Measurements from ENCODE around the gene GGT6. TPM values are rescaled to one million over a fixed set of nuclear protein-coding genes. Genes with fewer than 3 reads are reported as not detected.

Gene GGT6
- total RNA-seq, 2 experiments from 2014 or later: not detected

GRCh38 chr17:4565209-4566141 is 5.1 kb upstream of the GGT6 start:
- intact Hi-C loops (cut with micrococcal nuclease): loop anchor here (1.0 to 10.0 kb wide), 5 partner anchors 61 to 337 kb away; partner anchors contain the start of genes CHRNE, GLTPD2 and VMO1
- Mint-ChIP-seq H3K36me3 (ENCODE audit: low read depth) (no peaks in the 10 kb centered on the region), H3K9me3 (no peaks in the 10 kb centered on the region), H3K4me1 (ENCODE audit: low read depth) (peaks cover 31% of the 10 kb centered on the region), H3K27ac (no peak overlapping the region), H3K27me3 (ENCODE audit: low read depth) (no peaks in the 10 kb centered on the region), H3K4me3 (no peak overlapping the region)
- peak; percentile 76 for DNase-seq
- CTCF ChIA-PET: interaction anchor here (0.6 to 4.7 kb wide), 19 partner anchors 8 to 422 kb away, joined by 3 to 101 read pairs (median 4); partner anchors contain the start of genes C17orf107, CYB5D2 and MYBBP1A

GRCh38 chr17:4562015-4562969 is 1.9 kb upstream of the GGT6 start:
- CTCF ChIA-PET: interaction anchor here (0.5 to 1.8 kb wide), 2 partner anchors 63 to 476 kb away, joined by 3 to 4 read pairs; no protein-coding TSS in a partner anchor
- H3K27ac Mint-ChIP-seq: no peak overlapping the region
- H3K4me1 Mint-ChIP-seq (ENCODE audit: low read depth): peaks cover 31% of the 10 kb centered on the region
- intact Hi-C loops (cut with micrococcal nuclease): loop anchor here (5.0 to 10.0 kb wide), 2 partner anchors 195 to 223 kb away; partner anchors contain the start of genes GLTPD2, UBE2G1 and VMO1
- DNase-seq: no peak
- no peaks in the 10 kb centered on the region for H3K9me3 Mint-ChIP-seq
- no peaks in the 10 kb centered on the region for H3K27me3 Mint-ChIP-seq (ENCODE audit: low read depth)
- no peak overlapping the region for H3K4me3 Mint-ChIP-seq
- H3K36me3 Mint-ChIP-seq (ENCODE audit: low read depth): no peaks in the 10 kb centered on the region

GRCh38 chr17:4560837-4561256 is 470 bp upstream of the GGT6 start:
- Mint-ChIP-seq H3K4me3 (no peak overlapping the region), H3K4me1 (ENCODE audit: low read depth) (peaks cover 35% of the 10 kb centered on the region), H3K36me3 (ENCODE audit: low read depth) (no peaks in the 10 kb centered on the region), H3K27me3 (ENCODE audit: low read depth) (no peaks in the 10 kb centered on the region), H3K9me3 (no peaks in the 10 kb centered on the region), H3K27ac (no peak overlapping the region)
- CTCF ChIA-PET: no interaction called here
- no peak for DNase-seq
- intact Hi-C loops (cut with micrococcal nuclease): loop anchor here (5.0 to 10.0 kb wide), 2 partner anchors 194 to 224 kb away; partner anchors contain the start of genes GLTPD2, UBE2G1 and VMO1

GRCh38 chr17:4559966-4560365 is 411 bp downstream of the GGT6 start:
- no peak for DNase-seq
- Mint-ChIP-seq H3K4me1 (ENCODE audit: low read depth) (peaks cover 35% of the 10 kb centered on the region), H3K9me3 (no peaks in the 10 kb centered on the region), H3K36me3 (ENCODE audit: low read depth) (peaks cover 1% of the 10 kb centered on the region), H3K4me3 (no peak overlapping the region), H3K27me3 (ENCODE audit: low read depth) (no peaks in the 10 kb centered on the region), H3K27ac (no peak overlapping the region)
- intact Hi-C loops (cut with micrococcal nuclease): loop anchor here (5.0 to 10.0 kb wide), 2 partner anchors 193 to 225 kb away; partner anchors contain the start of genes GLTPD2, UBE2G1 and VMO1
- CTCF ChIA-PET: no interaction called here

GRCh38 chr17:4559139-4559791 is 1.1 kb downstream of the GGT6 start:
- CTCF ChIA-PET: no interaction called here
- Mint-ChIP-seq H3K27me3 (ENCODE audit: low read depth) (no peaks in the 10 kb centered on the region), H3K4me1 (ENCODE audit: low read depth) (peaks cover 39% of the 10 kb centered on the region), H3K36me3 (ENCODE audit: low read depth) (peaks cover 5% of the 10 kb centered on the region), H3K4me3 (no peak overlapping the region), H3K9me3 (no peaks in the 10 kb centered on the region), H3K27ac (no peak overlapping the region)
- intact Hi-C loops (cut with micrococcal nuclease): no loop called here
- DNase-seq: no peak

- no peaks in the 10 kb centered on the region for H3K27me3 Mint-ChIP-seq (ENCODE audit: low read depth)
- no peak overlapping the region for H3K4me3 Mint-ChIP-seq
- no peak for DNase-seq
- peaks cover 11% of the 10 kb centered on the region for H3K36me3 Mint-ChIP-seq (ENCODE audit: low read depth)
- intact Hi-C loops (cut with micrococcal nuclease): no loop called here
- CTCF ChIA-PET: interaction anchor here (1.4 kb wide), 1 partner anchor 9 kb away, joined by 3 read pairs; no protein-coding TSS in a partner anchor
- no peaks in the 10 kb centered on the region for H3K9me3 Mint-ChIP-seq
- no peak overlapping the region for H3K27ac Mint-ChIP-seq
- peaks cover 42% of the 10 kb centered on the region for H3K4me1 Mint-ChIP-seq (ENCODE audit: low read depth)
Observed at GRCh38 chr17:4558347-4558971, 1.9 kb downstream of the GGT6 start.

- peaks cover 11% of the 10 kb centered on the region for H3K36me3 Mint-ChIP-seq (ENCODE audit: low read depth)
- H3K27ac Mint-ChIP-seq: no peak overlapping the region
- DNase-seq: no peak
- intact Hi-C loops (cut with micrococcal nuclease): no loop called here
- H3K9me3 Mint-ChIP-seq: no peaks in the 10 kb centered on the region
- H3K4me3 Mint-ChIP-seq: no peak overlapping the region
- H3K4me1 Mint-ChIP-seq (ENCODE audit: low read depth): peaks cover 35% of the 10 kb centered on the region
- CTCF ChIA-PET: interaction anchor here (0.7 to 6.9 kb wide), 5 partner anchors 8 to 232 kb away, joined by 3 to 45 read pairs (median 3); no protein-coding TSS in a partner anchor
- H3K27me3 Mint-ChIP-seq (ENCODE audit: low read depth): no peaks in the 10 kb centered on the region
Observed at GRCh38 chr17:4557626-4558346, 2.6 kb downstream of the GGT6 start.

GRCh38 chr17:4556996-4557395 is 3.4 kb downstream of the GGT6 start:
- peaks cover 27% of the 10 kb centered on the region for H3K4me1 Mint-ChIP-seq (ENCODE audit: low read depth)
- DNase-seq: no peak
- H3K36me3 Mint-ChIP-seq (ENCODE audit: low read depth): peaks cover 17% of the 10 kb centered on the region
- no peaks in the 10 kb centered on the region for H3K27me3 Mint-ChIP-seq (ENCODE audit: low read depth)
- no peak overlapping the region for H3K27ac Mint-ChIP-seq
- intact Hi-C loops (cut with micrococcal nuclease): no loop called here
- H3K4me3 Mint-ChIP-seq: peak overlapping the region; percentile 13
- no peaks in the 10 kb centered on the region for H3K9me3 Mint-ChIP-seq
- CTCF ChIA-PET: interaction anchor here (0.7 to 6.9 kb wide), 4 partner anchors 9 to 232 kb away, joined by 3 to 45 read pairs (median 4); no protein-coding TSS in a partner anchor

- Mint-ChIP-seq H3K9me3 (no peaks in the 10 kb centered on the region), H3K4me3 (peak overlapping the region; percentile 97), H3K27me3 (ENCODE audit: low read depth) (no peaks in the 10 kb centered on the region), H3K27ac (peak overlapping the region; percentile 92), H3K4me1 (ENCODE audit: low read depth) (peaks cover 21% of the 10 kb centered on the region), H3K36me3 (ENCODE audit: low read depth) (peaks cover 22% of the 10 kb centered on the region)
- intact Hi-C loops (cut with micrococcal nuclease): loop anchor here (1.0 kb wide), 1 partner anchor 7 kb away; no protein-coding TSS in a partner anchor
- CTCF ChIA-PET: interaction anchor here (1.0 to 6.9 kb wide), 2 partner anchors 10 to 135 kb away, joined by 3 to 45 read pairs; no protein-coding TSS in a partner anchor
- DNase-seq: no peak
Observed at GRCh38 chr17:4555873-4556759, 4.3 kb downstream of the GGT6 start.

All from activated naive CD4-positive, alpha-beta T cell treated with anti-CD3 and anti-CD28 coated beads for 36 hours (primary cell).